GM19240 (cell line): ENCODE results near the gene CACNA1F.
A peak's percentile ranks its signal among the peaks of the same experiment; 100 is the strongest.

Experiments
- DNase-seq: peaks from one replicate; pipeline ENCODE4 v3.0.0; 2011; ENCODE audit warnings: low spot score; ENCODE audit not compliant: insufficient read length

CACNA1F gene

DNA sequence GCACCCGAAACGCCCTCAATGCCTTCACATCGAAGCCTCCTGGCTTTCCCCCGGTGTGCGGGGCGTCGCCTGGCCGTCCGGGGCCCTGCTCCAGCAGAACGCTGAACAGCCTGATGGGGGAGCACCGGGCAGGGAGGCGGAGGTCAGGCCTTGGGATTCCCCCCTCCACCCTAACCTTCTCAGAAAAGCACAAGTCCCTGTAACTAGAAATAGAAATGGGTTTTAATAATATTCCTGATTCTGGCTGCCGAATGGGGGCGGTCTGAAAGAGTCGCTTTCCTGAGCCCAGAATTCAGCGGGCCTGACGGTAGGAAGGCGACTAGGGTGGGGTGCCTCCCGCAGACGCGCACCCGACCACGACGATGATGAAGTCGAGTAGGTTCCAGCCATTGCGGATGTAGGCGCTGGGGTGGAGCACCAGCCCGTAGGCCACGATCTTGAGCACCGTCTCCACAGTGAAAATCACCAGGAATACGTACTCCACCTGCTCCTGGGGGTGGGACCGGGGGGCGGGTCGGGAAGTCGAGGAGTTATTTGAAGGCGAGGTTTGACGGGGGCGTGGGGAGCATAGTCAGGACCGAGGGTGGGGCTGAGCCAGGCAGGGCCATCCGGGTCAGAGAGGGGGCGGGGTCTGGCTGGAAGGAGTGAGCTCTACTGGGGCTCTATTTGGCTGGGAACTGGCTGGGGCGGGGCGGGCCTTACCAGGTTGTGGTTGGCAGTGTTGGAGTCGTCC is 2.5 kb downstream of the CACNA1F start:
- DNase-seq: peak; percentile 66

- DNase-seq: no peak
Observed at GRCh38 chrX:49228185-49228584, 5.0 kb downstream of the CACNA1F start.

DNA sequence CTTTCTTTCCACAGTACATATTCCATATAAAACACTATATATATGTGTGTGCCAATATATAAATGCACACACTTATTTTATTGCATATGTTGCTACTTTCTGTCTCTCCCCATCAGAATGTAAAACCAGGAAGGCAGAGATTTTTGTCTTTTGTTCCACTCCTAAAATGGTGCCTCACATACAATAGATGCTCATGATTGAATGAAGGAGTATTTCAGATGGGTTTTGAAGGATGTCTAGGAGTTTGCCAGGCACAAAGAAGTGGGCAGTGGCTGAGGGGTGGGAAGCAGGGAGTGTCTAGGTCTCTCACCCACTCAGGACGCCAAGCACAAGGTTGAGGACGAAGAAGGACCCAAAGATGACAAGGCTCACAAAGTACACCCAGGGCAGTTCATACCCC is 5.4 kb downstream of the CACNA1F start:
- no peak for DNase-seq

- DNase-seq: no peak
Observed at GRCh38 chrX:49226946-49227345, 6.2 kb downstream of the CACNA1F start.

DNA sequence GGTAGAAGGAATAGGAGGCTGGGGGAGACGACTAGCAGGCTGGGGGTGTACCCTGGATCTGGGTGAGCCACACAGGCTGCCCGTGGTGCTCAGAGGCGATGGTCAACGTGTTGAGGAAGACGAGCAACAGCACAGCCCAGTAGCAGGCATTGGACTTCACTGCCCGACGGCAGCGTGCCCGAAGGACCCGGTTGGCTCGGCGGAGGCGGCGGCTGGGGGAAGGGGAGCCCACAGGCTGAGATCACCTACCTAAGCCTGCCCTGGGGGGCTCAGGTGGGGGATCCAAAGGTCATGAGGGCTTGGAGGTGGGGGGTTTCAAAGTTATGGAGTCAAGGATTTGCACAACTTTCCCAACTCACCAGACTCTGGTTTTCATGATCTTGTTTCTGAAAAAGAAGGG is 7.3 kb downstream of the CACNA1F start:
- no peak for DNase-seq

DNA sequence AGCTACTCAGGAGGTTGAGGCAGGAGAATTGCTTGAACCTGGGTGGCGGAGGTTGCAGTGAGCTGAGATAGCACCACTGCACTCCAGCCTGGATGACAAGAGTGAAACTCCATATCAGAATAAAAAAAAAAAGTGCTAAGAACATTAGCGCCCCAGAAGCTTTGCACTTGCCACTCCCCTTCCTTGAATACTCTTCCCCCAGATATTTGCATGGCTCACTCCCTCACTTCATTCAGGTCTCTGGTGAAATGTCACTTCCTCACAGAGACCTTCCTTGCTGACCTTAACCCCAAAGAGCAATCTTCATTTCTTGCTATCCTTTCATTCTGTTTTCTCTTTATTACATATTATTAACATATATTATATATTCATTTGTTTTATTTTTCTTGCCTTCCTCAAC is 11.3 kb downstream of the CACNA1F start:
- no peak for DNase-seq

GRCh38 chrX:49220100-49220499 is 13.0 kb downstream of the CACNA1F start:
- no peak for DNase-seq

GRCh38 chrX:49214996-49215526 is 18.1 kb downstream of the CACNA1F start:
- DNase-seq: no peak

DNA sequence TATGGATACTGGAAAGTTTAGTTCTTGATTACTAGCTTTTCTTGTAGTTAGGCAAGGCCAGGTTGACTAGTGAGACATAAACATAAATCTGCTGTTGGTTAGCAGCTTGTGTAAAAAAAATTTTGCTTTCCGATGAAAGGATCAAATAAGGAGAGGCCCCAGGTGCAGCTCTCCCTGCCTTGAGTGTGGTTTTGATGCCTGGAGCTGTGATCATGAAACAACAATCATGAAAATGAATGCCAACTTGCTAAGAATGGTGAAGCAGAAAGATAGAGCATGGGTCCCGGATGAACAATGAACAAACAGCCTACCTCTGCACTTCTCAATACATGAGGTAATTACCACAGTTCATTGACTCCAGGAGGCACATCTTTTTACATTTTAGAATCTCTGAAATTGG is 18.7 kb downstream of the CACNA1F start:
- no peak for DNase-seq

GRCh38 chrX:49212861-49213260 is 20.3 kb downstream of the CACNA1F start:
- no peak for DNase-seq

DNA sequence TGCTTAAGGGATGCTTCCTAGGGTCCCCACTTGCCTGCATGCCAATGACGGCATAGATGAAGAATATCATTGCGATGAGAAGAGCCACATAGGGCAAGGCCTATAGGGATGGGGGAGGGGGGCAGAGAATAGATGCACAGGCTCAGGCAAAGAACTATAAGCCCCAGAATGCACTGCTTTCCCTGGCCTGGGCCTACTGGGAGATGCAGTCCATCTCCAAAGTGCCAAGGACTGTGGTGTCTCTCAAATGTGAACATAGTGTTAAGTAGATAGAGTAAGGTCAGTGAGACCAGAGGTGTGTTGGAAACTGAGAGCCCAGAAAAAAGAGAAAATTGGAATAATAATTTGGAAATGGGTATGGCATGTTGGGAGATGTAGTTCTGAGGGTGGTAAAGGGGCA is 20.9 kb downstream of the CACNA1F start:
- no peak for DNase-seq

DNA sequence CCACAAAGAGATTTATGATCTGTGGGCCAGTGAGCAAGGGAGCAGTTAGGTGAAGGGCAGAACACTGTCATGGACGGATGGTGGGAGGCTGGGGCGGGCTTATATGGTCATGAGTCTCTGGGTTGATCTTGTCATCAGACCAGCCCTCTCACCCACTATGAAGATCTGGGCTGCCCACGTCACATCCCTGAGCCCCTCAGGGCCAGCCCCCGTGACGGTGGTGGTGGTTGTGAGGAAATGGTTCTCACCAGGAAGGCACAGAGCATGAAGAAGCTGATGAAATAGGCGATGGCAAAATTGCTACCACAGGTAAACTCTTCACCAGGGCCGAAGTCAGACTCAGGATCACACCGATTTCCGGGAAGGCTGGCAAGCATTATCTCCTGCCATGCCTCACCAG is 22.1 kb downstream of the CACNA1F start:
- no peak for DNase-seq

DNA sequence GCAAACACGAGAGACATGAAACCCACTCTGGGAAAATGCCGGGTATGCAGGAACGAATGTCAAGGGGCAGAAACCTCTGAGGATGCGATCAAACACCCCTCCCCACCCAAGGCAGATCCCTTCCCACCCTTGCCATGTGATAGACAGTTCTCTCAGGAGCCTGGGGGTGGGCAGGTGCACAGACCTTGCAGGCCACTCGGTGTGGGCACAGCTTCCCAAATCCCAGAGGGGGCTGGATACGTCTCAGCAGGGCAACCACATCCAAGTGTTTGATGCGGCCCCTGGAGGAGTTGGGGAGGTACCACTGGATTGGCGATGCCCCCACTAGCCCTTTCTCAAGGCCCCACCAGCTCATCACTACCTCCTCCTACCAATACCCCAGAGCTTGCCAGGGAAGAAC is 22.7 kb downstream of the CACNA1F start:
- no peak for DNase-seq

DNA sequence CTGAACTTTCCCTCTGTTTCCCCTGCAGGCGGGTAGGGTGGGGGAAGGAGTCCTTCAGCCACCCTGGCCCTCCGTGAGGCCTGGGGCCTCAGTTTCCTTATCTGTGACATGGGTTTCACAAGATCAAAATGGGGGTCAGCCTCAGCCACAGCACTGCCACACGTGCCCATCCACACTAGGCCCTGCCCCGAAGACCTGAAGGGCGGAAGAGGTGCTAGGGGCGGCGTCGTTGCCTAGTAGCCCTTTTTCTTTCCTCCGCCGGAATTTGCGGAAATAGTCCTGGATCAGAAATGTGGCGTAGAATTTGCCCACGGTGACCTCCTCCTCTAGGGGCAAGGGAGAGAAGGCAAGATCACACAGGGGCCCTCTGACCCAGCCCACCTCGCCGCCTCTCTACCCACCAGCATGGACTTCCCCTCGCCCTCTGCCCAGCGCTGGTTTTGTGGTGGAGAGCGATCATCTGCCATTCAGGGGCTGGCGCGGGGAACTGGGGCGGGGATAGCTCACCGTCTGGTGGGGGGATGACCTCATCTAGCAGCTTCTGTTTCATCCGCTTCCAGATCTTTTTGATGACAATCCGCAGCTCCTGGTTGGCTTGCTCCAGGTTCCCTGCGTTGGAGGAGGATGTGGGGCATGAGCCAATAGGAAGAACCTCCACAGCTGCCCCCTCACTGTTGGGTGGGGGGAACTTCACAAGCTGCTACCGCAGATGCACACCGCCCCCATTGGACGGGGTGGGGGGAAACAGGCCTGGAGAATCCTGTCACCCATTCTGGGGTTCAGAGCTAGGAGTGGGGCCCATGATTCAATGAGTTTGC is 23.5 kb downstream of the CACNA1F start:
- no peak for DNase-seq

DNA sequence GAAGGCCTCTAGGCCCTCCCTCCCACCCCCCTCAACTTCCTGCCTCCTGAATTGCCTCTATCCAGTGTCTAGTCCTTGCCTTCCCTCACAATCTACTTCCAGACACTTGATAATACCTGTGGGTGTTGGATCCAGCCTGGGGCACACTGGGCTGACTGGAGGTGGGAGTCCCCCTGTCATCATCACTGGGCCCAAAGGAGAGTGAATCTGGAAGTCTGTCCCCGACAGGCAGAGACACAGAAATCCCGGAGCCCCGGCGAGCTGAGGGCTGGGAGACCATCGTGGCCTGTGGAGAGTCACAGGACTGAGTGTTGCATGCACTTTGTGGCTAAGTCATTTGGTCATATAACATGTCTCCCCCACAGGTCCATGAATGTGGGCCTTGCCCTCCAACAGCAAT is 24.7 kb downstream of the CACNA1F start:
- no peak for DNase-seq

DNA sequence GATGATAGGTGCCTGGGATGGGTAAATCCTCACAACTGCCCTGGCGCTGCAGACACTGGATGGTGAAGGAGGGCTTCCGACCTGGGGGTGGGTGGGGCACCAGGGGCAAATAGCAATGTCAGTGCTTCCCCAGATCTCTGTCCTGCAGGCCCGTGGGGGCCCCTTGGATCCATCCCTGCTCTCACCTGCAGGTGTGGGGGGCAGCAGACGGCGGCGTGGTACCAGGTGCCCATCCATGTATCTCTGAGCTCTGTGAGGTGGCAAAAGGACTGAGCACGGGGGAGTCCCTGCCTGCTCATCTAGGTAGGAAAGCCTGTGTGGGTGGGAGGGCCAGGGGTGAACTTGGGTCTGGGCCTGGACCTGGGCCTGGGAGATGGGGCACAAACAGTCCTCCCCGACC is 26.6 kb downstream of the CACNA1F start:
- DNase-seq: no peak

GRCh38 chrX:49205443-49205842 is 27.7 kb downstream of the CACNA1F start:
- no peak for DNase-seq

GRCh38 chrX:49204709-49205108 is 28.4 kb downstream of the CACNA1F start:
- no peak for DNase-seq

DNA sequence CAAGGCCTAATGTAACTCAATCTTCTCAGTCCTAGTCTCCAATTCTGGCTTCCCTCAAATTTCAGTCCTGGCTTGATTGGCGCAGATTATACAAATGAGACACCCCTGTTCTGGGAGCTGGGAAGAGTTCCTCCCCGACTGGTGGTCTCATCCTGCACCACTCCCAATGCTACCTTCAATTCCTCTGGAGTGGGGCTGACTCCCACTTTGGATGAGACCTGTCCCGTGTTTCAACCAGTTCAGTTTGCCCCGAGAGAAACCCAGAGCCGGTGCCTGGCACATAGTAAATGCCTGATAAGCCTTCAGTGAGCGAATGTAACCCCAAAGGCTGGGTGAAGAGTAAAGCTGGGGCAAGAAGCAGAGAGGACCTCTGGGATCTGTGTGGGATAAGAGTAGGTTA is 29.1 kb downstream of the CACNA1F start:
- no peak for DNase-seq

DNA sequence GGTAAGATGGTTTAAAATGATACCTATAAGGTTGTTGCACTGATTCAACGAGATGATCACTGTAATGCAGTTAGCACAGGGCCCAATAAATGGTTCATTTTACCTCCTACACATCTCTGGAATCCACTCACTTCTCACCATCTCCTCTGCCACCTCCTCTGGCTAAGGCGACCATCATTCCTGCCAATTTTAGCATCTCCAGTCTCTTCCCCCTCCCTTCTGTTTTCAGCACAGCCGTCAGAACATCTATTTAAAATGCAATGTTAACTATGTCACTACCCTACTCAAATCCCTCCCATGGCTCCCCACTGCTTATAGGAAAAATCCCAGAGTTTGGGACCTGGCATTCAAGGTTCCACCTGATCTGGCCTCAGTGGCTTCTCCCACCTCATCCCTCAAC is 29.6 kb downstream of the CACNA1F start:
- DNase-seq: no peak

DNA sequence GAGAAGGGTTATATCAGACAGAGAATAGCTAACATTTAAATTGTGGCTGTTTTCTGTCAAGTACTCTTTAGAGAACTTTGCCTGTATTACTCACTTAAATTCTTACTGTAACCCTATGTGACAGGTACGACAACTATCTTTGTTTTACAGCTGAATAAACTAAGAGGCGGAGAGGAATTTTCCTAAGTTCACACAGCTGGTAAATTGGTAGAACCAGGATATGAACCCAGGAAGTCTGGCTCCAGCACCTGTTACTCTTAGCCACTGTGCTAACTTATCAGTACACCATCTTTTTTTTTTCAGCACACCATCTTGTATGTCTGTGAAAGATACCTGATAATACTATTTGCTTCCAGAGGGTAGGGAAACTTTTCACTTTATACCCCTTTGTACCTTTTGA is 31.1 kb downstream of the CACNA1F start:
- no peak for DNase-seq

DNA sequence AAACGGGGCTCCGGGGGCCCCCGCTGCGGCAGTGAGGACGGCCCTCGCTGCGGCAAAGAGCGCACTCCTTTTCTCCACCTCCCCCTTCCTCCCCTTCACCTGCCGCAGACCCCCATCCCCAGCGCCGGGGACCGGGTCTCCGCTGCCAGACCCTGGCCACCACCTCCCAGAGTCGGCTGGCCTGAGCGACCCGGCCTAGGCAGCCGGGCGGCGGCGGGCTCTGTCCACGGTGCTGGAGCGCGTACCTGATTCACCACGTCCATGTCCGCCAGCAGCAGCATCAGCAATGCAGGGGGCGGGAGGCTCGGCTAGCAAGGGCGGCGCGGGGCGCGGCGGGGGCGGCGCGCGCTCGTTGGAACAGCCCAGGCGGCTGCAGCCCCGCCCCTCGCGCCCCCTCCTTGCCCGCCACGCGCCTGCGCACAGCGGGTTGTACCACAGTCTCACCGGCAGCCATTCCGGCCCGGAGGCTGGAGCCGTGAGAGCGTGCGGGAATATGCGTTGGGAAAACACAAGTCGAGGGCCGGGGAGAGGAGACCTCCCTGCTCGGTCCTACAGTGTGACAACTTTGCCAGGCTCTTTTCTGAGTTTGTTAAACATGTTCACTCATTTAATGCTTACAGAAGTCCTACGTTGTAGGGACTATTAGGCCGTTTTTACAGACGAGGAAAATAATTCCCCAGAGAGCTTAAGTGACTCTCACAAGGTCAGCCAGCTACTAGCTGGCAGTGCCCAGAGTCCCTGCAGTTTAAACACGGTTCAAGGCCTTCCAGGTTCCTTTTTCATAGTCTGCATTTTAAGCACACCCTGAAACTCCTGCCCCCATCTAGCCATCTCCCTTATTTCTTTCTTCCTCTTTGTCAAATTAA is 33.0 kb downstream of the CACNA1F start, which contains the start of gene SYP:
Gene SYP (minus strand): TSS at position 288 of the 866 bp plus-strand sequence. CDS start 7 bp downstream, at position 281.
- DNase-seq: peak; percentile 64
